Stimulated activated naive CD4-positive, alpha-beta T cell (primary cell): Measurements from ENCODE around the gene ADAM30.

ENCODE experiments used
- DNase-seq, 6 experiments: peaks; one replicate each; lab custom pipeline; 2025; lab: John Stamatoyannopoulos, UW

ADAM30 gene

DNA sequence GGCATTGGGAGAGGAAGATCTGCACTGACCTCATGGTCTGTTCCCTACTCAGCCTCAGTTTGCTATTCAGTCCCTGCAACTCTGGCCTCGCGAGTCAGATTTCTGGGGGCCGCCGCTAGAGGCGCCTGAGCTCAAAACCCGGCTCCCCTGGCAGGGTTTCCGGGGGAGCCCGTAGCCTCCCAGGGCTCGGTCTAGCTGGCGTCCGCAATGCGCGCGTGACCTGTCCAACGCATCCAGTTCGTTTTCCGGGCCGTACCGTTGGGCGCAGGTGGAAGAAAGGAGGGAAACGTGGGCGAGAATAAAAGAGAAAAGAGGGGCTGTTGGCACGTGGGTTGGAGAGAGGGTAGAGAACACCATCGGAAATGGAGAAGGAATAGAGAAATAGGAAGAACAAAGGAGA lies at the start of gene ADAM30:
TSS of gene ADAM30 (minus strand) at position 213 of the 400 bp plus-strand sequence. CDS start at position 34, 179 bp downstream.
- no peak for DNase-seq

DNA sequence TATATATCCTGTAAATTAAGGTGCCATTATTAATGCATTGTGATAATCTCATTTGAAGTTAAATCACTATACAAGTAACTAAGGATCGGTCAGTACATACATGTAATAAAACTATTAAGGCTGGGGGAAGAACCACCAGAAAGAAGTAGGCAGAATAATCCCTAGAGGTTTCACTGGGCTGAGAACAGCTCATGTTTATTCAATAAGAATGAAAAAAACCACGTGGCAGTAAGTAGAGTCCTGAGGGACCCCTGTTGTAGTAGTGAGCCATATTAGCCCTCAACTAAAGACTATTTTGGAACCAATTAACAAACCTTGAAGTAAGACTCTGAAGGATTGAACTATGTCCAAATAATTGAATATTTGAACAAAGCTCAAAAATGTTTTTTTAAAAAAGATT lies 46.9 kb upstream of the ADAM30 start:
- DNase-seq: no peak

GRCh38 chr1:119941392-119941791 lies 45.1 kb upstream of the ADAM30 start:
- no peak for DNase-seq

- DNase-seq: peak in 2 of 6 experiments; percentile 6 to 20
These were observed 44.4 kb upstream of the ADAM30 start for GRCh38 chr1:119940697-119941096.

DNA sequence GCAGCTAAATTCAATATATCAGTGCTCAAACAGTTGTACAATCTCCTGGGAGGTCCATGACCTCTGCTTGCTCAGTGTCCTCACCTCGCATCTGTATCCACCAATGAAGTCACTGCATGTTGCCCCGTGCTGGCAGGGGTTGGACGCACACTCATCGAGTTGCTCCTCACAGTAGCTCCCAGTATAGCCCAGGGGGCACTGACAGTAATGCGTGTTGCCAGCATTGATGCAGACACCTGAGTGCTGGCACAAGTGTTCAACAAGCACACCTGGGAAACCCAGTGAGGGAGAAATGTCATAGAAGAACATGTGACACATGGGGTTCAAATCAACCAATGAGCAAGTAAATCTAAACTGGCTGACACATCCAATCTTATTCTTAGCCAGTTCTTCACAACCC lies 40.9 kb upstream of the ADAM30 start:
- DNase-seq: no peak

GRCh38 chr1:119935915-119936314 lies 39.6 kb upstream of the ADAM30 start:
- no peak for DNase-seq

DNA sequence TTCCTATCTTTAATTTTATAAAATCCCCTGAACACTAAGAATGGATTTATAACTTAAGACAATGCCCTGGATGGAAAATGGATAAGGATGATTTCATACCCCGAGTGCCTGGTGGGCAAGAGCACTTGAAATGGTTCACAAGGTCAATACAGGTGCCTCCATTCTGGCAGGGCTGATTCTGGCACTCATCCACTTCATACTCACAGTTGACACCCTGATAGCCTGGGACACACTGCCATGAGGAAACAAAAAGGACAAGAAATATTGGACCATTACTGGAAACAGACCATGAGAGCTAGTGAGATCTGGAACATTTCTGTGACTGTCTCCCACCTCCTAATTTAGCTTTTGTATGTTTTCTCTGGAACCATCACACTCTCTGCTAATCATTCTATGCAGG lies 39.1 kb upstream of the ADAM30 start:
- no peak for DNase-seq

DNA sequence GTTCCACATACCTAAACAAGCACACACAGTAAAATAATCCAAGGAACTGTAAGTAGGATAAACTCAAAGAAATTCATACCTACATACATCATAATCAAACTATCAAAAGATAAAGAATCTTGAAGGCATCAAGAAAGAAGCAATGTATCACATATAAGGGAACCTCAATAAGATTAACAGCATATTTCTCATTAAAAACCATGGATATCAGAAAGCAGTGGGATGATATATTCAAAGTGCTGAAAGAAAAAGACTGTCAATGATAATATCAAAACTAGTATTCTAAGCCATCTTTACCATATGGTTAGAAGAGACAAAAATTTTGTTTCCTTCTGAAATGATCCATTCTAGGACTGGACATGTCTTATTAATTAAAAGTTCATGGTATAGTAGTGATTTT lies 37.1 kb upstream of the ADAM30 start:
- no peak for DNase-seq

- DNase-seq: no peak
These were observed 33.5 kb upstream of the ADAM30 start for GRCh38 chr1:119929643-119930315.

- DNase-seq: no peak
These were observed 30.2 kb upstream of the ADAM30 start for GRCh38 chr1:119926553-119926952.

- no peak for DNase-seq
These were observed 28.9 kb upstream of the ADAM30 start for GRCh38 chr1:119924948-119925898.

GRCh38 chr1:119920104-119920968 lies 24.0 kb upstream of the ADAM30 start:
- no peak for DNase-seq

DNA sequence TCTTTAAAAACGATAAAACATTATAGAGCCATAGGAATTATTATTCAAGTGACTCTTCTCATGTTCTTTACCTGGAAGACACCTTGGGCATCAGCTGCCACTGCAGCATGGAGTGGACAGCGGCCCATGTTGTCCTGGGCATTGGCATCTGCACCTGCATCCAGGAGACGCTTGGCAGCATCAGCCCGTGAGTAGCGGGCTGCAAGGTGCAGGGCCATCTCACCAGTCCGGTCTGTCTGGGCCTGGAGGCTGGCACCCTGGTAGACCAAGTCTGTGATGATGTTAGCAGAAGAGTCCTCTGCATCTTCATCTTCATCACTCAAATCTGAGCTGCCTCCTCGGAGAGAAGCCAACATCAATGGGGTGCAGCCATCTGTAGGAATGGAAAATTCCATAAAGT lies 22.9 kb upstream of the ADAM30 start:
- DNase-seq: no peak

GRCh38 chr1:119918301-119918700 lies 22.0 kb upstream of the ADAM30 start:
- DNase-seq: no peak

DNA sequence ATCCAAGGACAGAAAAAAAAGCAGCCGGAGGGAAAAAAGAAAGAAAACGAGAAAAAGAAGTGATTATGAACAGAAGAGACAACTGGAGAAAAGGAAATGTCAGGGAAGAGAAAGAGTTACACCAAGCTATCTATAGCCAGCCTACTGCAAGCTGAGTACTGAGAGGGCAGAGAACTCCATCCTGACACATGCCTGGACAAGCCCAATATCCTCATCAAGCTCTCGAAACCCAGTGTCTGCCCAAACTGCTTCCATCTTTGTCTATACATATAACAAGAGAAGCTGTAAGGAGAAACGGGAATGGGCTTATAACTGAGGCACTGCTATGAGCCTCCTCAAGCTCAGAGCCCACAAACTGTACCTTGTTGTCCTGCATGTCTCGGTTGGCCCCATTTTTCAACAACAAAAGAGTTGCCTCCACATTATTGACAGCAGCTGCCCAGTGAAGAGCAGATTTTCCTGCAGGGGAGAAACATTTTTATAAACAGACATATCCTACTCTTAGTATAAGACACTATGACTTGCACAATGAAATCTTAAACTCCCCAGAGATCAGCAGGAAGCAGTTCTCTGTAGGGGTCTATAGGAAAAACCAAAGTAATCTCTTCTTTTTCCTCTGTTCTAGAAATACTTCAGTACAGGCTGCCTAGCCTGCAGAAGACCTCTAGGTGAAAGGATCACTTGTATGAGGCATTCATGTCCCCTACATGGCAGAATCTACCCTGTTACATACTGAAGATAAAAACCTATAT lies 21.2 kb upstream of the ADAM30 start:
- DNase-seq: no peak

GRCh38 chr1:119915517-119915916 lies 19.2 kb upstream of the ADAM30 start:
- no peak for DNase-seq

GRCh38 chr1:119914071-119914470 lies 17.8 kb upstream of the ADAM30 start:
- no peak for DNase-seq

DNA sequence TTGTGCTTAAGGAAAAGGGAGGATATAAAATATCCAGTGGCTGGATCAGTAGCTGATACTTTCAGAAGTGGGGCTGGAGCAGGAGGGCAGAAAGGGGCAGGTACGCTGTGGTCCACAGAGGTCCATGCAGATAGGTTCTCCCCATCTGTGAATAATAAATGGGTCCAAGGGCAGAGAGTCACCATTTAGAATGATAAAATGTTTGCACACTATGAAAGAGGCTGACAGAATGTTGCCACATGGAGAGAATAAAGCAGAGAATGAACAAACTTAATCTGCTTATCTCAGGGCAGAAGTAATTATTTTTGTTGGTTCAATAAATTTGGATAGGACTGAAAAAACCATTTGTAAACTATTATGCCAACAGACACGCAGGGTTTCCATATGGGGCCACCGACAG lies 16.6 kb upstream of the ADAM30 start:
- DNase-seq: no peak

GRCh38 chr1:119911775-119912174 lies 15.5 kb upstream of the ADAM30 start:
- DNase-seq: no peak

DNA sequence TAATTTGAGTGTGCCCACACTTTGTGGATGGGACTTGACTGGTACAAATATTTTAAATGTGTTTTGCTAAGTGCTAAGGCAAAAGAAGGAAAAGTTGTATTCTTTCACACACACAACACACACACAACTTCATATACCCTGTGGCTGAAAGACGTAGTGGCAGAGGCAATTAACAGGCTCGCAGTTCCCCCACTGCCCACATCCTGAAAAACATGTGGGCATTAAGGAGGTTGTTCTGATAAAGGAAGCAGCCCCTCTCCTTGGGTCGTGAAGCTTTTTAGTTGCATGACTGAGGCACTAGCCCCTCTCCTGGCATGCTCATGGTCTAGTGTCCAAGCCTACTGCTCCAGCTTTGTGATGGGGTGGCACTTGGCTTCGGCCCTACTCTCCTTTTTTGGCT lies 14.3 kb upstream of the ADAM30 start:
- DNase-seq: no peak

GRCh38 chr1:119909890-119910596 lies 13.7 kb upstream of the ADAM30 start:
- no peak for DNase-seq
